A673 (cell line): ENCODE measurements around the gene MRPL20. TPM values are rescaled to one million over a fixed set of nuclear protein-coding genes. Genes with fewer than 3 reads are reported as not detected.

Source experiments
- BruUV-seq: library from RNA; stranded (reverse); fragments of 400-500 nt; replicated peaks from 2 replicates; lab custom pipeline; 2021; lab: Mats Ljungman, UMichigan
- CTCF ChIA-PET: fragments of 300-600 bp; sonication (Branson Sonifier 250); formaldehyde crosslinking; loops from one replicate; lab custom pipeline; 2022; ENCODE audit warnings: antibody characterized with exemption; lab: Charles Lee
- POLR2A ChIA-PET: fragments of 300-600 bp; sonication (Branson Sonifier 250); formaldehyde crosslinking; loops from one replicate; lab custom pipeline; 2022; ENCODE audit warnings: antibody characterized with exemption; ENCODE audit not compliant: low non-redundant PET; lab: Charles Lee
- DNase-seq: peaks from one replicate; pipeline ENCODE4 v3.0.0-alpha.2; 2015; ENCODE audit warnings: low spot score
- H3K27ac ChIP-seq: fragments of 200-600 bp; sonication (generic); 2 replicates; pipeline ENCODE4 v1.5.1; 2016; ENCODE audit warnings: mixed run types, low read depth, mild to moderate bottlenecking, mixed read lengths, antibody characterized with exemption, low read length; ENCODE audit not compliant: poor library complexity, severe bottlenecking
- H3K27me3 ChIP-seq: fragments of 200-600 bp; sonication (generic); replicated peaks from 2 replicates; pipeline ENCODE4 v1.6.1; 2017; ENCODE audit warnings: mixed run types, low read depth, mild to moderate bottlenecking, mixed read lengths, antibody characterized with exemption, low read length; ENCODE audit not compliant: insufficient read depth, poor library complexity
- H3K36me3 ChIP-seq: fragments of 200-600 bp; sonication (generic); 2 replicates; pipeline ENCODE4 v1.6.1; 2016; ENCODE audit warnings: mixed run types, mild to moderate bottlenecking, mixed read lengths, antibody characterized with exemption, low read length; ENCODE audit not compliant: insufficient read depth, poor library complexity, severe bottlenecking
- H3K4me1 ChIP-seq: fragments of 200-600 bp; sonication (generic); 2 replicates; pipeline ENCODE4 v1.6.1; 2017; ENCODE audit warnings: mixed run types, mild to moderate bottlenecking, mixed read lengths, antibody characterized with exemption, low read length; ENCODE audit not compliant: insufficient read depth, poor library complexity, severe bottlenecking
- H3K4me3 ChIP-seq: fragments of 200-600 bp; sonication (generic); 2 replicates; pipeline ENCODE4 v1.5.1; 2016; ENCODE audit warnings: low read depth, mixed run types, mild to moderate bottlenecking, mixed read lengths, low read length; ENCODE audit not compliant: poor library complexity, severe bottlenecking
- H3K9me3 ChIP-seq: fragments of 200-600 bp; sonication (generic); 2 replicates; pipeline ENCODE4 v1.6.1; 2016; ENCODE audit warnings: mixed run types, low read depth, mild to moderate bottlenecking, mixed read lengths, antibody characterized with exemption, low read length; ENCODE audit not compliant: poor library complexity, severe bottlenecking
- EZH2 ChIP-seq: fragments of 200-600 bp; sonication (generic); IDR thresholded peaks from 2 replicates; pipeline ENCODE4 v1.6.1; 2017; ENCODE audit warnings: borderline replicate concordance, low read depth, mild to moderate bottlenecking, mixed read lengths, antibody characterized with exemption, low read length; ENCODE audit not compliant: poor library complexity, severe bottlenecking
- intact Hi-C: fragments of 100-400 bp; cut with micrococcal nuclease; formaldehyde crosslinking; loops from one replicate; pipeline ENCODE4 v1.10.0; 2022; ENCODE audit not compliant: unreplicated experiment
- total RNA-seq: library from RNA; stranded (reverse); gene quantifications from 2 replicates; pipeline ENCODE4 v1.2.3, GENCODE V29; 2021
- TF ChIP-seq, protein P1 (sequence below): fragments of 300-800, 200-600 bp; sonication (generic); conservative IDR thresholded peaks from 2 replicates; pipeline ENCODE4 v1.5.1; 2017; ENCODE audit warnings: low read depth, mild to moderate bottlenecking, antibody characterized with exemption, low read length, moderate library complexity, mixed read lengths

Gene MRPL20
- total RNA-seq, 1 experiment from 2014 or later: 151 TPM

DNA sequence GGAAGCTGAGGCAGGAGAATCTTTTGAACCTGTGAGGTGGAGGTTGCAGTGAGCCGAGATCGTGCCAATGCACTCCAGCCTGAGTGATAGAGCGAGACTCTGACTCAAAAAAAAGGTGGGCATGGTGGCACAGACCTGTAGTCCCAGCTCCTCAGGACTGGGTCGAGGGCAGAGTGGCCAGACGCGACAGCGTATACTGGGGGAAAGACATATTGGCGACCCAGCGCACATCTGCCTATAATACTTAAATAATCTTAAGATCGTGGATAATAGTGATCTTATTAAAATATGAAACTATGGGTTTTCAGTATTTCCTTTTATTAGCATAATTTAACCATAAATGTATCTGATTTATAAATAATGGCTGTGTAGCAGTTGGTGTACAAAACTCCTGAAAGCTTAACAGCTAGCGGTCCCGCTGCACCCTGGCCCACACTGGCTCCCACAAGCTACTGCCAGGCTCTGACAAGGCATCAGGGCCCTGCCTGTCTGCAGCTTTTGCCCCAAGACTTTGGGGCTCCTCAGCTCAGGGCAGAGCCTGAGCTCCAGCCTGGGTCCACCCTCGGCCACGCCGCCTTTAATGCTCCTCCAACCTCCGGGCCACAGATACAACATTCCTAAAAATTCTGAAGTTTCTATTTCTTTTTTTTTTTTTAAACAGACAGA lies 29.4 kb downstream of the MRPL20 start:
- ChIA-PET CTCF (interaction anchor here (0.6 kb wide), 1 partner anchor 25 kb away, joined by 3 read pairs; no protein-coding TSS in a partner anchor), POLR2A (interaction anchor here (0.6 kb wide), 1 partner anchor 253 kb away, joined by 5 read pairs; no protein-coding TSS in a partner anchor)
- Histone ChIP-seq H3K4me1 (peaks cover 10% of the 10 kb centered on the region), H3K4me3 (no peak overlapping the region), H3K36me3 (no peaks in the 10 kb centered on the region), H3K27me3 (no peaks in the 10 kb centered on the region), H3K27ac (no peak overlapping the region), H3K9me3 (no peaks in the 10 kb centered on the region)
- no TSS peak for BruUV-seq
- intact Hi-C loops: loop anchor here (10.0 kb wide), 1 partner anchor 263 kb away; the partner anchor contains the start of gene C1orf159
- TF ChIP-seq EZH2: no peak
- TF ChIP-seq, protein P1, sequence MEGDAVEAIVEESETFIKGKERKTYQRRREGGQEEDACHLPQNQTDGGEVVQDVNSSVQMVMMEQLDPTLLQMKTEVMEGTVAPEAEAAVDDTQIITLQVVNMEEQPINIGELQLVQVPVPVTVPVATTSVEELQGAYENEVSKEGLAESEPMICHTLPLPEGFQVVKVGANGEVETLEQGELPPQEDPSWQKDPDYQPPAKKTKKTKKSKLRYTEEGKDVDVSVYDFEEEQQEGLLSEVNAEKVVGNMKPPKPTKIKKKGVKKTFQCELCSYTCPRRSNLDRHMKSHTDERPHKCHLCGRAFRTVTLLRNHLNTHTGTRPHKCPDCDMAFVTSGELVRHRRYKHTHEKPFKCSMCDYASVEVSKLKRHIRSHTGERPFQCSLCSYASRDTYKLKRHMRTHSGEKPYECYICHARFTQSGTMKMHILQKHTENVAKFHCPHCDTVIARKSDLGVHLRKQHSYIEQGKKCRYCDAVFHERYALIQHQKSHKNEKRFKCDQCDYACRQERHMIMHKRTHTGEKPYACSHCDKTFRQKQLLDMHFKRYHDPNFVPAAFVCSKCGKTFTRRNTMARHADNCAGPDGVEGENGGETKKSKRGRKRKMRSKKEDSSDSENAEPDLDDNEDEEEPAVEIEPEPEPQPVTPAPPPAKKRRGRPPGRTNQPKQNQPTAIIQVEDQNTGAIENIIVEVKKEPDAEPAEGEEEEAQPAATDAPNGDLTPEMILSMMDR: no peak
- no peak for DNase-seq

DNA sequence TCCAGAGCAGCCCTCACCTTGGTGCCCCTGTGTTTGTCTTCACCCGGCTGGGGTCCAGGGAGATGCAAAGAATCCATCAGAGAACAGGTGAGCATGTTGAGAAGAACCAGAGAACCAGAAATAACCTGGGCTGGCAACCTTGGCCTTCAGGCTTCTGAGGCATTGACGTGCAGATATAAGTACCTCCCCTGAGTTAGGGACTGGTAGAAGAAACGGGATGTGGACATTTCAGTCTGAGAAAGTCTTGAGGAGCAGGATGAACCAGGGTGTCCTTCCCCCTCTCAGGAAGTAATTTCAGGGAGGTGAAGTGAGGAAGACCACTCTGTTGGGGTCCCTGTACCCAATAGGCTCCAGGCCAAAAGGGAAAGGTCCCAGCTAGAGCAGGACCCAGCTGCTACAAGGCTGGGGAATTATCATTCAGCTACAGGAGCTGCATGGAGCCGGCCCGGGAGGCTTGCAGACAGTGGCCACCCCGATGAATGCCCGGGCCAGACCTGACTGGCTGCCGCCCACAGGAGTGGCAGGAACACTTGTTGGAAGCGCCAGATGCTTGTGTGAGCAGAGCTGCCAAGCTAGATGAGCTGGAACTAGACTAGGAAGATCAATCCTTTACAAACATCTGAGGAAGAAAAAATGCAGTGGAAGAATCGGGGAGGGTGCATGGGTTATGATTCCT lies 30.4 kb downstream of the MRPL20 start:
- no peak for TF ChIP-seq EZH2
- TF ChIP-seq, protein P1: no peak
- intact Hi-C loops: loop anchor here (10.0 kb wide), 1 partner anchor 262 kb away; the partner anchor contains the start of gene C1orf159
- DNase-seq: no peak
- no peak overlapping the region for H3K27ac ChIP-seq
- H3K4me1 ChIP-seq: peaks cover 10% of the 10 kb centered on the region
- H3K27me3 ChIP-seq: no peaks in the 10 kb centered on the region
- no peaks in the 10 kb centered on the region for H3K36me3 ChIP-seq
- no peaks in the 10 kb centered on the region for H3K9me3 ChIP-seq
- no TSS peak for BruUV-seq
- ChIA-PET POLR2A (no interaction called here), CTCF (no interaction called here)
- no peak overlapping the region for H3K4me3 ChIP-seq

DNA sequence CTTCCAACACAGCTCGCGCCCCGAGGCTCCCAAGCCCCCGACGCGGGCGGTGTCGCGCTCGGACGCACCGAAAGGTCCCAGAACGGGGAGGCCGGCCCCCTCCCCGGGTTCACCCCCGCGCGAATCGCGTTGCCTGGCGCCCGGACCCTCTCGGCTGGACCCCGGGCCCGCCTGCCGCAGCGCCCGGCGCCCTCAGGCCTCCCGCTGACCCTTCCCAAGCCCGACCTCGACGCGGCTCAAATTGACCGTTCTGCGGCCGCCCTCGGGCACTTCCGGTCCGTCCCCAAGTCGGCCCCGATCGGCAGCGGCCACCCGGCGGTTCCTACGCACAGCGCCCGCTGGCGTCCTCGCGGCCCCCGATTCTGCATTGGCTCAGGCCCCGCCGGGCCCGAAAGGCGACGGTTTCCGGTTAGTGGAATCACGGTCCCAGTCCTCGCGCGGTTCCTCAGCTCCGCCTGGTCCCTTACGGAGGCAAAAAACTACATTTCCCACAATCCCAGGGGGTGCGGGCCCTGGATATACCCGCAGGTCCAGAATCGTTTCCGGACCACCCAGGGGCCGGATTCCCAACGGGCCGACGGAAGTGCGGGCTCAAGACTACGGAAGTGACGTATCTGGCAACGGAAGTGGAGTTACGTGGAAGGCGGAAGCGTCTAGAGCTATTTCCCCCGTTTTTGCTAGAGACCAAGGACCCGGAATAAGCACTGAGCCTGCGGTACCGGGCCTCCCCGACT lies 32.0 kb downstream of the MRPL20 start, which contains the start of gene AURKAIP1:
TSS of gene AURKAIP1 (minus strand) at position 279 of the 734 bp plus-strand sequence. CDS start 451 bp downstream, outside the sequence.
- no TSS peak for BruUV-seq
- H3K4me3 ChIP-seq: peak within 1 kb of the TSS; percentile 98
- H3K27ac ChIP-seq: peak within 1 kb of the TSS; percentile 93
- POLR2A ChIA-PET: interaction anchor here (0.6 kb wide), 2 partner anchors 32 to 211 kb away, joined by 3 read pairs; partner anchors contain the start of gene MRPL20
- intact Hi-C loops: loop anchor here (1.0 to 10.0 kb wide), 2 partner anchors 32 to 260 kb away; partner anchors contain the start of genes C1orf159 and MRPL20
- CTCF ChIA-PET: interaction anchor here (0.5 to 1.2 kb wide), 4 partner anchors 16 to 450 kb away, joined by 3 to 4 read pairs (median 3); no protein-coding TSS in a partner anchor
- DNase-seq: peak; percentile 100
- H3K36me3 ChIP-seq: no peaks in the 10 kb centered on the region
- peaks cover 10% of the 10 kb centered on the region for H3K4me1 ChIP-seq
- TF ChIP-seq, protein P1: peak; percentile 45; the same call in 1 of the 2 replicates
- TF ChIP-seq EZH2: no peak
- no peaks in the 10 kb centered on the region for H3K9me3 ChIP-seq
- H3K27me3 ChIP-seq: no peaks in the 10 kb centered on the region
